NCI-H1092 (cell line): ENCODE data around the gene PHTF2.

Experiments
- DNase-seq: peaks from one replicate; lab custom pipeline; 2025; lab: John Stamatoyannopoulos, UW

PHTF2 gene

GRCh38 chr7:77931841-77932240, 133.3 kb downstream of the PHTF2 start:
- no peak for DNase-seq

- DNase-seq = no peak
These were observed 134.8 kb downstream of the PHTF2 start for GRCh38 chr7:77933394-77933793.

GRCh38 chr7:77935652-77936348, 137.2 kb downstream of the PHTF2 start:
- no peak for DNase-seq

GRCh38 chr7:77940647-77941046, 142.1 kb downstream of the PHTF2 start:
- peak; percentile 8 for DNase-seq

- DNase-seq = no peak
These were observed 143.9 kb downstream of the PHTF2 start for GRCh38 chr7:77942431-77942830.

GRCh38 chr7:77944183-77945182, 145.9 kb downstream of the PHTF2 start:
- no peak for DNase-seq

- no peak for DNase-seq
These were observed 152.0 kb downstream of the PHTF2 start for GRCh38 chr7:77950548-77950947.

GRCh38 chr7:77954773-77955555, 156.4 kb downstream of the PHTF2 start:
- no peak for DNase-seq

- DNase-seq = no peak
These were observed 159.9 kb downstream of the PHTF2 start for GRCh38 chr7:77958436-77958835.

- no peak for DNase-seq
These were observed 160.5 kb downstream of the PHTF2 start for GRCh38 chr7:77959080-77959479.

GRCh38 chr7:77960336-77960735, 161.8 kb downstream of the PHTF2 start:
- no peak for DNase-seq

GRCh38 chr7:77967429-77967828, 168.9 kb downstream of the PHTF2 start:
- DNase-seq = no peak

GRCh38 chr7:77971726-77972125, 173.2 kb downstream of the PHTF2 start:
- DNase-seq = no peak

- DNase-seq = no peak
These were observed 177.3 kb downstream of the PHTF2 start for GRCh38 chr7:77975672-77976480.

GRCh38 chr7:77979219-77979618, 180.6 kb downstream of the PHTF2 start:
- DNase-seq = no peak

- no peak for DNase-seq
These were observed 181.6 kb downstream of the PHTF2 start for GRCh38 chr7:77980087-77980713.

GRCh38 chr7:77982926-77983550, 184.5 kb downstream of the PHTF2 start:
- DNase-seq = no peak

- no peak for DNase-seq
These were observed 185.4 kb downstream of the PHTF2 start for GRCh38 chr7:77983973-77984372.

- no peak for DNase-seq
These were observed 186.8 kb downstream of the PHTF2 start for GRCh38 chr7:77985232-77985973.

- DNase-seq = no peak
These were observed 187.4 kb downstream of the PHTF2 start for GRCh38 chr7:77985974-77986339.
